Peyer's patch (tissue), 4 donors: ENCODE measurements around the gene ITGB4.

Experiments used
- POLR2A ChIP-seq, 2 donors: fragments of 450-650 bp; IDR thresholded peaks; one replicate each; pipeline ENCODE4 v1.5.1; 2017; ENCODE audit warnings: antibody characterized with exemption in 2 of 2, mild to moderate bottlenecking in 2 of 2, moderate library complexity in 2 of 2
- TF ChIP-seq, protein P1 (sequence below), 6 experiments: fragments of 450-650 bp in 4 of 6; fragments of 200-600 bp in 2 of 6; sonication (generic) in 1 of 6; IDR thresholded peaks; one replicate each; pipeline ENCODE4 v1.5.1; 2017 to 2019; ENCODE audit warnings: antibody characterized with exemption in 6 of 6, mild to moderate bottlenecking in 3 of 6, moderate library complexity in 1 of 6

DNA sequence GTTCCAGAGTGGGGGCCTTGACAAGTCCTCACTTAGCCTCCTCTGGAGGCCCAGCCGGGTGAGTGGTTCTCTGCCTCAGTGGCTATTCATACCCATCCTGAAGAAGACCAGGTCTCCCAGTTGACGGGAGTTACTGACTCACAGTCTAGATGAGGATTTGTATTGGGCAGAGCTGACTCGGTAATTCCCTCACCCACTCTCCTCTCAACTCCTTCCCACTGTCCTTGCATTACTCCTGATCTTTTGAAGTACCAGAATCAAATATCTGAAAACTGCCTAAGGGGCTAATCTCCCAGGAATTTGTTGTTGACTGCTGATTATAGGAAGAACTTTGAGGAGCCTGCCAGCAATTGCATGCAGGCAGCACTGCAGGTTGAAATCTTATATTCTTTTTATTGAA, 40.0 kb upstream of the ITGB4 start:
- TF ChIP-seq, protein P1, sequence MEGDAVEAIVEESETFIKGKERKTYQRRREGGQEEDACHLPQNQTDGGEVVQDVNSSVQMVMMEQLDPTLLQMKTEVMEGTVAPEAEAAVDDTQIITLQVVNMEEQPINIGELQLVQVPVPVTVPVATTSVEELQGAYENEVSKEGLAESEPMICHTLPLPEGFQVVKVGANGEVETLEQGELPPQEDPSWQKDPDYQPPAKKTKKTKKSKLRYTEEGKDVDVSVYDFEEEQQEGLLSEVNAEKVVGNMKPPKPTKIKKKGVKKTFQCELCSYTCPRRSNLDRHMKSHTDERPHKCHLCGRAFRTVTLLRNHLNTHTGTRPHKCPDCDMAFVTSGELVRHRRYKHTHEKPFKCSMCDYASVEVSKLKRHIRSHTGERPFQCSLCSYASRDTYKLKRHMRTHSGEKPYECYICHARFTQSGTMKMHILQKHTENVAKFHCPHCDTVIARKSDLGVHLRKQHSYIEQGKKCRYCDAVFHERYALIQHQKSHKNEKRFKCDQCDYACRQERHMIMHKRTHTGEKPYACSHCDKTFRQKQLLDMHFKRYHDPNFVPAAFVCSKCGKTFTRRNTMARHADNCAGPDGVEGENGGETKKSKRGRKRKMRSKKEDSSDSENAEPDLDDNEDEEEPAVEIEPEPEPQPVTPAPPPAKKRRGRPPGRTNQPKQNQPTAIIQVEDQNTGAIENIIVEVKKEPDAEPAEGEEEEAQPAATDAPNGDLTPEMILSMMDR (IDR thresholded peaks at IDR 0.05) = no peak
- TF ChIP-seq POLR2A (IDR thresholded peaks at IDR 0.05) = no peak
